Psoas muscle (tissue), 8 donors: ENCODE data around the gene DYNC1LI1. TPM values are rescaled to one million over a fixed set of nuclear protein-coding genes. Genes with fewer than 3 reads are reported as not detected.

Experiments used
- ATAC-seq, 4 donors: fragments of 200-7000 bp; cut with Tn5 transposase; one replicate each; pipeline ENCODE4 v1.9.1; 2020; ENCODE audit warnings: moderate library complexity in 3 of 4, mild to moderate bottlenecking in 2 of 4
- DNase-seq, 2 donors: peaks; one replicate each; pipeline ENCODE4 v3.0.0-alpha.2; 2020
- H3K27ac ChIP-seq: fragments of 200-600 bp; one replicate; pipeline ENCODE4 v1.8.0; 2022
- H3K27me3 ChIP-seq, 3 donors: fragments of 200-600 bp in 1 of 3; one replicate each; pipeline versions ENCODE4 v1.6.1 to v1.8.0; 2013 to 2022; ENCODE audit warnings: low read length in 2 of 3, mild to moderate bottlenecking in 2 of 3, moderate library complexity in 1 of 3; ENCODE audit not compliant: insufficient read depth in 3 of 3
- H3K36me3 ChIP-seq, 2 donors: fragments of 200-600 bp in 1 of 2; one replicate each; pipeline versions ENCODE4 v1.6.1 to v1.8.0; 2013 to 2022; ENCODE audit warnings: low read depth in 1 of 2, mild to moderate bottlenecking in 1 of 2, moderate library complexity in 1 of 2; ENCODE audit not compliant: insufficient read depth in 1 of 2
- H3K4me1 ChIP-seq: fragments of 200-600 bp; one replicate; pipeline ENCODE4 v1.8.0; 2022
- H3K4me3 ChIP-seq: fragments of 200-600 bp; one replicate; pipeline ENCODE4 v1.8.0; 2022; ENCODE audit warnings: mild to moderate bottlenecking
- H3K9me3 ChIP-seq: fragments of 200-600 bp; one replicate; pipeline ENCODE4 v1.8.0; 2022
- CTCF ChIP-seq: fragments of 200-600 bp; IDR thresholded peaks from one replicate; pipeline ENCODE4 v1.8.0; 2022; ENCODE audit warnings: antibody characterized with exemption
- WGBS, 3 donors: extraction: QIAGEN DNeasy Blood & Tissue Kit; methylation state at CpG; one replicate each; pipeline versions ENCODE4 v1.1.6 to v1.1.7; 2013; 5-methylcytosine and 5-hydroxymethylcytosine counted together
- intact Hi-C, 2 donors: fragments of 100-400 bp; cut with DNase I; formaldehyde crosslinking; loops; one replicate each; pipeline versions ENCODE4 v1.11.0 to v1.14.2; 2022
- polyA plus RNA-seq, 3 donors: library from polyadenylated mRNA; stranded (reverse); fragments of 200-250 nt; gene quantifications; one replicate each; pipeline ENCODE4 v1.2.3, GENCODE V29; 2013
- total RNA-seq, 4 donors: library from RNA; stranded (reverse); fragmentation: NEBNext Ultra II Directional in 2 of 4; extraction: Animal tissue kit (Norgen Biotek cat#: 25700) in 2 of 4; gene quantifications; one replicate each; pipeline versions ENCODE4 v1.2.1 to v1.2.4, GENCODE V29; 2021 to 2023
- donor health status: healthy with polysubstance abuse.
- donor health status: DM: no; HTN: no; CAD: no; lungs with moderate emphysema.
- donor health status: Bipolar disorder and iron deficiency.
- donor health status: healthy.
- donor health status: DM: yes; HTN: yes; CAD: no.
- donor health status: DM: no; HTN: no; CAD: no.
- donor health status: DM: no; HTN: no; CAD: no.
- donor health status: DM: yes; HTN: yes; CAD: no.

The DYNC1LI1 gene
- total and polyA plus RNA-seq, 7 donors, result 37.4 to 56.8 (median 47.3) TPM

GRCh38 chr3:32613183-32613582 lies 42.5 kb upstream of the DYNC1LI1 start:
- intact Hi-C loops, result no loop called here
- no peak for DNase-seq
- no peaks in the 10 kb centered on the region for H3K36me3 ChIP-seq
- no peaks in the 10 kb centered on the region for H3K4me1 ChIP-seq
- H3K27me3 ChIP-seq, result no peaks in the 10 kb centered on the region
- H3K4me3 ChIP-seq, result no peak overlapping the region
- no peak for ATAC-seq
- 89 to 91% (median 91%) methylated on average over 4 of the region's 4 CpGs for WGBS, 3 donors
- H3K9me3 ChIP-seq, result no peaks in the 10 kb centered on the region
- no peak overlapping the region for H3K27ac ChIP-seq
- TF ChIP-seq CTCF, result no peak

- no peak overlapping the region for H3K4me3 ChIP-seq
- ATAC-seq, result no peak
- 63 to 66% (median 66%) methylated on average over 1 of the region's 1 CpG for WGBS, 3 donors
- no peaks in the 10 kb centered on the region for H3K9me3 ChIP-seq
- no peaks in the 10 kb centered on the region for H3K27me3 ChIP-seq
- intact Hi-C loops, result no loop called here
- H3K4me1 ChIP-seq, result no peaks in the 10 kb centered on the region
- no peak overlapping the region for H3K27ac ChIP-seq
- no peaks in the 10 kb centered on the region for H3K36me3 ChIP-seq
- TF ChIP-seq CTCF, result no peak
- no peak for DNase-seq
Observed at GRCh38 chr3:32612547-32612946, 41.9 kb upstream of the DYNC1LI1 start.

- WGBS, 3 donors, result 90 to 92% (median 91%) methylated on average over 2 of the region's 2 CpGs
- DNase-seq, result no peak
- intact Hi-C loops, result no loop called here
Observed at GRCh38 chr3:32607522-32607921, 36.9 kb upstream of the DYNC1LI1 start.

GRCh38 chr3:32606960-32607359 lies 36.3 kb upstream of the DYNC1LI1 start:
- intact Hi-C loops, result no loop called here
- Histone ChIP-seq H3K4me1 (no peaks in the 10 kb centered on the region), H3K27me3 (no peaks in the 10 kb centered on the region), H3K4me3 (no peak overlapping the region), H3K9me3 (no peaks in the 10 kb centered on the region), H3K27ac (no peak overlapping the region), H3K36me3 (no peaks in the 10 kb centered on the region)
- 74 to 79% (median 75%) methylated on average over 3 of the region's 3 CpGs for WGBS, 3 donors
- DNase-seq, result no peak
- ATAC-seq, result no peak
- no peak for TF ChIP-seq CTCF

More at GRCh38 chr3:32607522-32607921, 36.9 kb upstream of the DYNC1LI1 start:
- ATAC-seq, result no peak
- TF ChIP-seq CTCF, result no peak
- H3K27ac ChIP-seq, result no peak overlapping the region
- no peaks in the 10 kb centered on the region for H3K4me1 ChIP-seq
- H3K36me3 ChIP-seq, result no peaks in the 10 kb centered on the region
- H3K9me3 ChIP-seq, result no peaks in the 10 kb centered on the region
- H3K27me3 ChIP-seq, result no peaks in the 10 kb centered on the region
- no peak overlapping the region for H3K4me3 ChIP-seq

GRCh38 chr3:32606277-32606676 lies 35.6 kb upstream of the DYNC1LI1 start:
- Histone ChIP-seq H3K27ac (no peak overlapping the region), H3K4me3 (no peak overlapping the region), H3K36me3 (no peaks in the 10 kb centered on the region), H3K9me3 (no peaks in the 10 kb centered on the region), H3K27me3 (no peaks in the 10 kb centered on the region), H3K4me1 (no peaks in the 10 kb centered on the region)
- TF ChIP-seq CTCF, result no peak
- 79 to 90% (median 82%) methylated on average over 3 of the region's 3 CpGs for WGBS, 3 donors
- ATAC-seq (no peak), DNase-seq (no peak)
- intact Hi-C loops, result no loop called here
